HCT116 (cell line): ENCODE results near the gene IL32.

Experiments used
- CTCF ChIP-seq, 3 experiments: fragments of 200-600 bp in 1 of 3; sonication (generic) in 1 of 3; IDR thresholded peaks in 2 of 3; conservative IDR thresholded peaks in 1 of 3; 2 replicates each; pipeline ENCODE4 v1.5.1; 2012 to 2017; ENCODE audit warnings: low read depth in 2 of 3, low read length in 2 of 3, antibody characterized with exemption in 1 of 3, borderline replicate concordance in 1 of 3, control low read depth in 1 of 3, mild to moderate bottlenecking in 1 of 3, mixed read lengths in 1 of 3, mixed run types in 1 of 3, moderate library complexity in 1 of 3; ENCODE audit not compliant: insufficient read depth in 1 of 3
- EZH2 ChIP-seq: fragments of 200-600 bp; sonication (generic); IDR thresholded peaks from 2 replicates; pipeline ENCODE4 v1.6.1; 2017; ENCODE audit warnings: antibody characterized with exemption, mixed run types
- JUND ChIP-seq: IDR thresholded peaks from 2 replicates; pipeline ENCODE4 v1.6.1; 2012
- POLR2A ChIP-seq: IDR thresholded peaks from 2 replicates; pipeline ENCODE4 v1.7.0; 2011; ENCODE audit warnings: borderline replicate concordance; ENCODE audit not compliant: insufficient read depth, insufficient read length; ENCODE audit errors: extremely low read depth
- POLR2AphosphoS5 ChIP-seq: IDR thresholded peaks from 2 replicates; pipeline ENCODE4 v1.6.1; 2011; ENCODE audit warnings: mild to moderate bottlenecking, low read depth, low read length, moderate library complexity
- RAD21 ChIP-seq: IDR thresholded peaks from 2 replicates; pipeline ENCODE4 v1.6.1; 2012; ENCODE audit warnings: low read depth, mild to moderate bottlenecking
- SP1 ChIP-seq: IDR thresholded peaks from 2 replicates; pipeline ENCODE4 v1.6.1; 2012; ENCODE audit warnings: low read depth
- TCF7L2 ChIP-seq: IDR thresholded peaks from 2 replicates; pipeline ENCODE4 v1.7.0; 2011; ENCODE audit warnings: borderline replicate concordance, inconsistent platforms; ENCODE audit not compliant: insufficient read depth, insufficient read length; ENCODE audit errors: extremely low read depth
- ZBTB33 ChIP-seq: IDR thresholded peaks from 2 replicates; pipeline ENCODE4 v1.6.1; 2011; ENCODE audit warnings: mild to moderate bottlenecking, low read length, moderate library complexity; ENCODE audit not compliant: insufficient replicate concordance; ENCODE audit errors: extremely low read depth
- ZFX ChIP-seq: fragments of 450-650 bp; IDR thresholded peaks from 2 replicates; pipeline ENCODE4 v1.6.1; 2017
- ZNF274 ChIP-seq: fragments of 200-500 bp; sonication (Bioruptor generic); IDR thresholded peaks from 2 replicates; pipeline ENCODE4 v1.6.1; 2014; ENCODE audit warnings: mild to moderate bottlenecking, low read depth, low read length, inconsistent platforms
- TF ChIP-seq, protein P1 (sequence below): IDR thresholded peaks from 2 replicates; pipeline ENCODE4 v1.6.1; 2012

DNA sequence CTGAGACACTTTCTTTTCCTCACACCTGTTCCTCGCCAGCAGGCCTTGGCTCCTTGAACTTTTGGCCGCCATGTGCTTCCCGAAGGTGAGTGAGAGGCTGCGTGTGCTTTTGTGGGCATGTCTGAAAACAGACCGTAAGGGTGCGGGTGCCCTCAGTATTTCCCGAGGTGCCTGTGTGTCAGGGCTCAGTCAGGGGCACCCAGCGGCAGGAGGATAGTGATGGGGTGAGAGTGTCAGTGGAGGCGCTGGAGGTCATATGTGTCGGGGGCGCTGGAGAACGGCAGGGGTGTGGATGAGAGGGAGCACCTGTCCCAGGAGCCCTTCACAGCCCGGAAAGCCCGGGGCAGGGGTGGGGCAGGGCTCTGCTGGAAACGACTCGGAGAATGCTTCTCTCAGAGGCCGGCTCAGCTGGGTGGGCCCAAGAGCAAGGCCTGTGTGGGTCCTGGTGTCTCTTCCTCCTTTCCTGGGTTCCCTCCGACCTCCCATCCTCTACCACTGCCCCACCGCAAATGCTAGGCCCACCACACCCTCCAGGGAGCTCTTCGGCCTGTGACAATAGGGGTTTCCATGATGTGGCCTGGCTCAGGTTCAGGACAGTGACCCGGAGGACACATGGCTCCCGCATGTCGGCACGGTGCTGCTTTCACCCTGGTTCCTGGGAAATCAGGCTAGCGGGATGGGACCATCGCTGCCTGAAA, 451 bp downstream of the IL32 start:
- TF ChIP-seq TCF7L2: no peak
- no peak for TF ChIP-seq POLR2AphosphoS5
- TF ChIP-seq ZBTB33: no peak
- TF ChIP-seq CTCF (IDR thresholded peaks at IDR 0.05 in 2 of 3, conservative IDR thresholded peaks at IDR 0.05 in 1 of 3; ENCODE audit: borderline replicate concordance in 1 of 3, insufficient read depth in 1 of 3, low read depth in 2 of 3, low read length in 2 of 3): no peak
- TF ChIP-seq JUND: no peak
- TF ChIP-seq EZH2: no peak
- TF ChIP-seq ZNF274: no peak
- TF ChIP-seq POLR2A: no peak
- no peak for TF ChIP-seq SP1
- TF ChIP-seq, protein P1, sequence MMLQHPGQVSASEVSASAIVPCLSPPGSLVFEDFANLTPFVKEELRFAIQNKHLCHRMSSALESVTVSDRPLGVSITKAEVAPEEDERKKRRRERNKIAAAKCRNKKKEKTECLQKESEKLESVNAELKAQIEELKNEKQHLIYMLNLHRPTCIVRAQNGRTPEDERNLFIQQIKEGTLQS: no peak
- no peak for TF ChIP-seq ZFX
- no peak for TF ChIP-seq RAD21
